ENCODE results near the gene PDE6D. TPM values are rescaled to one million over a fixed set of nuclear protein-coding genes. Genes with fewer than 3 reads are reported as not detected.

Gene PDE6D
- total and polyA plus RNA-seq, 2 of the 13 experiments (the other 11 are each of a cell fraction or from before 2014, with no cell fraction given), result 14.1 to 23.2 TPM

DNA sequence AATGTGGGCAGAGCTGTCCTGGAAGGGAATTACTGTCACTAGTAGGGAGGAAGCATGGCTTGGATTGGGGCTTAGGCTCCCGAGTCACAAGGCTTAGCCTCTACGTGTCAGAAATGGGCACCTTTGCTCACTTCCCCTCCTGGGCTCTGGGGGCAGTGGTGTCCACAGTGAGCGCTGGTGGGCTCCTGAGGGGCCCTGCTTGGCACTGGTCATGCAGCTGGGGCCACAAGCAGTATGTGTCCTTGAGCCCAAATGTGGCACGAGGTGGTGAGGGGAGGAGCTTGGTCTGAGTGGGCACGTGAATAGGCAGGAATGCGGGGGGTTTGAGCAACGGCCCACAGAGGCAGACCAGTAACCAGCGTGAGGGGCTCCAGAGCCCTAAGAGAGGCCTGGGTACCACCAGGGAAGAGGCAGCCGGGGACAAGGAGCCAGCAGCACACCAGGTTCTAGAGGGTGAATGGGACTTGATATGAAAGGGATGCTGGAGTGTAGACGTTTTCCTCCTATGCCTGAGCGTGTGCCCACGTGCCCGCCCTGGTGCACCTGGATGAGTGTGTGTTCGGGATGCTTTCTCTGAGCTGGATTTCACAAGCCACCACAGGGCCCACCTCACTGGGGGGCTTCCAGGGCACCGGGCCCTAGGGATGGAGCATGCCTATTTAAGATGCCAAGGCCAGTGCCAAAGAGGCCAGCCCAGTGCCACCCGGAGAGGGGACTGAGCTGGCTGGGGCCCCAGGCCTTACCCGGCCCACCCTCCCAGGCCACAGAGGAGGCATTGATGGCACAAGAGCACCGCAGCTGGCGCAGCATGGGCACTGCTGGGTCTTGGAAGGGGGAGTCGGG, 95.5 kb downstream of the PDE6D start (continued):
- TF ChIP-seq ATF4 (CRISPR knock-in tag; IDR thresholded peaks at IDR 0.05) (no peak), NRL (CRISPR knock-in tag; IDR thresholded peaks at IDR 0.05; ENCODE audit: borderline replicate concordance) (peak; percentile 54; the same call in 1 of the 2 replicates), THAP9 (CRISPR knock-in tag; IDR thresholded peaks at IDR 0.05; ENCODE audit: borderline replicate concordance) (peak; percentile 50; the same call in 1 of the 2 replicates), ZNF552 (CRISPR knock-in tag; IDR thresholded peaks at IDR 0.05; ENCODE audit: borderline replicate concordance) (peak; percentile 40; the same call in 1 of the 2 replicates), ZNF792 (CRISPR knock-in tag; IDR thresholded peaks at IDR 0.05) (no peak), CTCF (CRISPR knock-in tag; IDR thresholded peaks at IDR 0.05) (peak; percentile 82), ZNF775 (CRISPR knock-in tag; IDR thresholded peaks at IDR 0.05; ENCODE audit: borderline replicate concordance) (no peak), MNT (IDR thresholded peaks at IDR 0.05) (no peak), DNMT3B (CRISPR knock-in tag; conservative IDR thresholded peaks at IDR 0.05) (no peak), ZNF589 (CRISPR knock-in tag; conservative IDR thresholded peaks at IDR 0.05) (no peak), HHEX (CRISPR knock-in tag; IDR thresholded peaks at IDR 0.05) (no peak), ZZZ3 (CRISPR knock-in tag; IDR thresholded peaks at IDR 0.05; ENCODE audit: borderline replicate concordance) (no peak), SRSF4 (IDR thresholded peaks at IDR 0.05; ENCODE audit: low read depth, low read length, poor library complexity, severe bottlenecking) (no peak), IKZF4 (CRISPR knock-in tag; IDR thresholded peaks at IDR 0.05; ENCODE audit: borderline replicate concordance, low read depth, not compliant biosample characterization) (no peak), MYC (CRISPR knock-in tag; IDR thresholded peaks at IDR 0.05; ENCODE audit: borderline replicate concordance) (peak; percentile 63)
- TF ChIP-seq, protein P1, sequence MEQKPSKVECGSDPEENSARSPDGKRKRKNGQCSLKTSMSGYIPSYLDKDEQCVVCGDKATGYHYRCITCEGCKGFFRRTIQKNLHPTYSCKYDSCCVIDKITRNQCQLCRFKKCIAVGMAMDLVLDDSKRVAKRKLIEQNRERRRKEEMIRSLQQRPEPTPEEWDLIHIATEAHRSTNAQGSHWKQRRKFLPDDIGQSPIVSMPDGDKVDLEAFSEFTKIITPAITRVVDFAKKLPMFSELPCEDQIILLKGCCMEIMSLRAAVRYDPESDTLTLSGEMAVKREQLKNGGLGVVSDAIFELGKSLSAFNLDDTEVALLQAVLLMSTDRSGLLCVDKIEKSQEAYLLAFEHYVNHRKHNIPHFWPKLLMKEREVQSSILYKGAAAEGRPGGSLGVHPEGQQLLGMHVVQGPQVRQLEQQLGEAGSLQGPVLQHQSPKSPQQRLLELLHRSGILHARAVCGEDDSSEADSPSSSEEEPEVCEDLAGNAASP (CRISPR knock-in tag; IDR thresholded peaks at IDR 0.05; ENCODE audit: borderline replicate concordance), result no peak
- TF ChIP-seq, protein P2, sequence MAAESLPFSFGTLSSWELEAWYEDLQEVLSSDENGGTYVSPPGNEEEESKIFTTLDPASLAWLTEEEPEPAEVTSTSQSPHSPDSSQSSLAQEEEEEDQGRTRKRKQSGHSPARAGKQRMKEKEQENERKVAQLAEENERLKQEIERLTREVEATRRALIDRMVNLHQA (CRISPR knock-in tag; IDR thresholded peaks at IDR 0.05), result no peak
